Stimulated activated CD8-positive, alpha-beta memory T cell treated with anti-CD3 and anti-CD28 coated beads, Interleukin-4, amount 100 ng/mL, for 24 hours (primary cell): ENCODE measurements around the gene C5AR1.
"Not testable (repeated sequence)": the region's sequence is repeated elsewhere in the genome, so short reads cannot be mapped to it uniquely, and the experiment has no call there.

ENCODE experiments used
- DNase-seq: peaks from one replicate; pipeline ENCODE4 v3.0.0-alpha.2; 2020; ENCODE audit warnings: low read depth

Gene C5AR1

GRCh38 chr19:47365455-47365854, 55.8 kb downstream of the C5AR1 start:
- DNase-seq, result not testable (repeated sequence)

GRCh38 chr19:47370045-47370611, 60.5 kb downstream of the C5AR1 start:
- DNase-seq, result no peak

- no peak for DNase-seq
Measured at GRCh38 chr19:47371261-47371660, 61.6 kb downstream of the C5AR1 start.
